Smooth muscle cell (in vitro differentiated cells): ENCODE measurements around the gene SUPT5H. TPM values are rescaled to one million over a fixed set of nuclear protein-coding genes. Genes with fewer than 3 reads are reported as not detected.

Experiments
- DNase-seq: peaks from one replicate; lab custom pipeline; 2025; ENCODE audit not compliant: unreplicated experiment; lab: John Stamatoyannopoulos, UW
- H2AFZ ChIP-seq: fragments of 200-600 bp; sonication (generic); 2 replicates; pipeline ENCODE4 v1.6.0; 2016; ENCODE audit warnings: antibody characterized with exemption, low read depth, mild to moderate bottlenecking
- H3F3A ChIP-seq: fragments of 200-600 bp; sonication (generic); 2 replicates; pipeline ENCODE4 v1.6.0; 2017; ENCODE audit warnings: antibody characterized with exemption, low read depth
- H3K27ac ChIP-seq: fragments of 200-600 bp; sonication (generic); 2 replicates; pipeline ENCODE4 v1.5.1; 2016; ENCODE audit warnings: low read depth, mild to moderate bottlenecking
- H3K27me3 ChIP-seq: fragments of 200-600 bp; sonication (generic); 2 replicates; pipeline ENCODE4 v1.6.1; 2016; ENCODE audit warnings: low read depth, mild to moderate bottlenecking
- H3K36me3 ChIP-seq: fragments of 200-600 bp; sonication (generic); 2 replicates; pipeline ENCODE4 v1.5.1; 2016; ENCODE audit warnings: low read depth
- H3K4me1 ChIP-seq: fragments of 200-600 bp; sonication (generic); 2 replicates; pipeline ENCODE4 v1.5.1; 2016; ENCODE audit warnings: low read depth
- H3K4me2 ChIP-seq: fragments of 200-600 bp; sonication (generic); 2 replicates; pipeline ENCODE4 v1.6.0; 2016; ENCODE audit warnings: mild to moderate bottlenecking
- H3K4me3 ChIP-seq: fragments of 200-600 bp; sonication (generic); 2 replicates; pipeline ENCODE4 v1.5.1; 2016; ENCODE audit warnings: mild to moderate bottlenecking
- H3K79me2 ChIP-seq: fragments of 200-600 bp; sonication (generic); 2 replicates; pipeline ENCODE4 v1.6.0; 2016; ENCODE audit warnings: low read depth, mild to moderate bottlenecking
- H3K9ac ChIP-seq: fragments of 200-600 bp; sonication (generic); 2 replicates; pipeline ENCODE4 v1.6.0; 2016; ENCODE audit warnings: low read depth
- H3K9me3 ChIP-seq: fragments of 200-600 bp; sonication (generic); replicated peaks from 2 replicates; pipeline ENCODE4 v1.5.1; 2016; ENCODE audit warnings: low read depth
- H4K20me1 ChIP-seq: fragments of 200-600 bp; sonication (generic); 2 replicates; pipeline ENCODE4 v1.6.0; 2016; ENCODE audit warnings: low read depth
- CTCF ChIP-seq: fragments of 200-600 bp; sonication (generic); IDR thresholded peaks from 2 replicates; pipeline ENCODE4 v1.5.1; 2017; ENCODE audit warnings: borderline replicate concordance, mild to moderate bottlenecking, antibody characterized with exemption; ENCODE audit not compliant: insufficient read depth, poor library complexity, severe bottlenecking
- WGBS: methylation state at CpG from one replicate; pipeline ENCODE4 v1.1.7; 2016; ENCODE audit warnings: low lambda C conversion rate; 5-methylcytosine and 5-hydroxymethylcytosine counted together
- polyA plus RNA-seq: library from polyadenylated mRNA; unstranded; fragments of >200 nt; fragmentation: Nextera tagmentation; extraction: Ambion mirVana; gene quantifications from 2 replicates; pipeline ENCODE4 v1.2.1, GENCODE V29; 2016
- total RNA-seq: library from RNA; depleted of rRNA; stranded (reverse); fragments of >200 nt; gene quantifications from 2 replicates; pipeline ENCODE4 v1.2.3, GENCODE V29; 2014

SUPT5H gene
- total and polyA plus RNA-seq, 2 experiments from 2014 or later = 44.9 to 134 TPM

GRCh38 chr19:39402346-39403300 lies 42.8 kb upstream of the SUPT5H start:
- Histone ChIP-seq H3K4me2 (peak overlapping the region; percentile 98), H4K20me1 (peaks cover 9% of the 10 kb centered on the region), H3K9me3 (no peaks in the 10 kb centered on the region), H2AFZ (no peak overlapping the region), H3K27me3 (no peaks in the 10 kb centered on the region), H3K27ac (peak overlapping the region; percentile 100), H3F3A (peaks cover 39% of the 10 kb centered on the region), H3K4me3 (peak overlapping the region; percentile 62), H3K9ac (peak overlapping the region; percentile 99), H3K36me3 (no peaks in the 10 kb centered on the region), H3K79me2 (peaks cover 9% of the 10 kb centered on the region), H3K4me1 (peaks cover 17% of the 10 kb centered on the region)
- 5% methylated on average over 49 of the region's 59 CpGs for WGBS
- no peak for TF ChIP-seq CTCF
- DNase-seq = peak; percentile 86

DNA sequence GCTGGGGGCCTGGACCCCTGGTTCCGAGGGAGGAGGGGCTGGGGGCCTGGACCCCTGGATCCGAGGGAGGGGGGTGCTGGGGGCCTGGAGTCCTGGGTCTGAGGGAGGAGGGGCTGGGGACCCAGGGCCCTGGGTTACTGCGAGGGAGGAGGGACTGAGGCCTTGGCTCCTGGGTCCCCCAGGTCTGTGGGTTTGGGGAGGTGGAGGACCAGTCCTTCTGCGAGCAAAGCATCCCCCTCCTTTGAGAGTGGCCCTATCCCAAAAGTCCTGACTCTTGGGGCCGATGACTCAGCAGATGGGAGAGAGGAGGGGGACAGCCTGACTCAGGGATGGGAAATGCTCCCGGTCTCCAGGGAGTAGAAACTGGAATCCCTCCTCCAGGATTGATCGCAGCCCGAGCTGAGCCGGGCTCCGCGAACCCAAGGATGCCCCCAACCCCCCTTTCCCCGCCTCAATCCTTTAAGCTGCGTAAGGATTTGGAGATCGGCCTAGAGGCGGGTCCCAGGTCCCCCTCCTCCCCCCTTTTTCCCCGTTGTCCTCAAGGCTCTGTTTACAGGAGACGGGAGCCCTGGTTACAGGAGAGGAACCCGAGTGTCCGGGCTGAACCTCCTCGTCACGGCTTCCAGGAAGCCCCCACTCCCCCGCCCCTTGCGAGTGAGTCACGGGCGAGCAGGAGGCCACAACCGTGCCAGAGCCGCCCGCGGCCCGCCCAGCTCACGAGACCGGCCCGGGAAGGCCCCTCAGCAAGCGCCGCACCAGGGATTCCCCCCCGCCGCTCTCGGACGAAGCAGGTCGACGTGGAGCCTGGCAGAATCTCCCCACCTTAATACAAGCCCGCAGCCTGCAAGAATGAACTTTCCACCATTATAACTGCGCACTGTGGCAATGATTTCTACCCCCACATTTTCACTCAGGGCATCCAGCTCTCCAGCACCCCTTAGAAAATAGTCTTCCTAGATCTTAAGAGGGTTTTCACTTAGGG lies 41.8 kb upstream of the SUPT5H start:
- Histone ChIP-seq H2AFZ (no peak overlapping the region), H3F3A (peaks cover 37% of the 10 kb centered on the region), H3K9ac (peak overlapping the region; percentile 99), H3K4me2 (peak overlapping the region; percentile 98), H4K20me1 (peaks cover 19% of the 10 kb centered on the region), H3K4me1 (peaks cover 13% of the 10 kb centered on the region), H3K4me3 (peak overlapping the region; percentile 62), H3K36me3 (no peaks in the 10 kb centered on the region), H3K27me3 (no peaks in the 10 kb centered on the region), H3K79me2 (peaks cover 19% of the 10 kb centered on the region), H3K27ac (peak overlapping the region; percentile 100), H3K9me3 (no peaks in the 10 kb centered on the region)
- peak; percentile 96 for DNase-seq
- no peak for TF ChIP-seq CTCF
- WGBS = 3% methylated on average over 28 of the region's 43 CpGs

GRCh38 chr19:39405261-39405957 lies 40.0 kb upstream of the SUPT5H start:
- peak overlapping the region; percentile 96 for H3K4me3 ChIP-seq
- H3K79me2 ChIP-seq = peaks cover 27% of the 10 kb centered on the region
- H3K4me1 ChIP-seq = peaks cover 21% of the 10 kb centered on the region
- 92% methylated on average over 17 of the region's 17 CpGs for WGBS
- H3K36me3 ChIP-seq = no peaks in the 10 kb centered on the region
- no peak for TF ChIP-seq CTCF
- H3K9me3 ChIP-seq = no peaks in the 10 kb centered on the region
- no peak overlapping the region for H3K9ac ChIP-seq
- peaks cover 35% of the 10 kb centered on the region for H3F3A ChIP-seq
- peaks cover 23% of the 10 kb centered on the region for H4K20me1 ChIP-seq
- no peaks in the 10 kb centered on the region for H3K27me3 ChIP-seq
- H2AFZ ChIP-seq = no peak overlapping the region
- peak overlapping the region; percentile 95 for H3K27ac ChIP-seq
- DNase-seq = no peak
- H3K4me2 ChIP-seq = peak overlapping the region; percentile 94
